Measurements from ENCODE around the gene ARMC8.

Gene ARMC8

GRCh38 chr3:138297876-138298275 lies 110.8 kb downstream of the ARMC8 start:
- in situ Hi-C loops (cut with HindIII; ENCODE audit: low sequenced_read_pairs) = no loop called here

- in situ Hi-C loops (cut with HindIII; ENCODE audit: low sequenced_read_pairs) = no loop called here
These were observed 113.5 kb downstream of the ARMC8 start for GRCh38 chr3:138300647-138301046.

- in situ Hi-C loops (cut with HindIII; ENCODE audit: low sequenced_read_pairs) = no loop called here
These were observed 116.4 kb downstream of the ARMC8 start for GRCh38 chr3:138303474-138303873.

GRCh38 chr3:138307899-138308298 lies 120.8 kb downstream of the ARMC8 start:
- in situ Hi-C loops (cut with HindIII; ENCODE audit: low sequenced_read_pairs) = no loop called here

GRCh38 chr3:138308783-138309182 lies 121.7 kb downstream of the ARMC8 start:
- in situ Hi-C loops (cut with HindIII; ENCODE audit: low sequenced_read_pairs) = no loop called here

- in situ Hi-C loops (cut with HindIII; ENCODE audit: low sequenced_read_pairs) = no loop called here
These were observed 123.4 kb downstream of the ARMC8 start for GRCh38 chr3:138310494-138310893.

GRCh38 chr3:138314751-138315150 lies 127.7 kb downstream of the ARMC8 start:
- in situ Hi-C loops (cut with HindIII; ENCODE audit: low sequenced_read_pairs) = no loop called here

- in situ Hi-C loops (cut with HindIII; ENCODE audit: low sequenced_read_pairs) = no loop called here
These were observed 130.6 kb downstream of the ARMC8 start for GRCh38 chr3:138317687-138318086.

- in situ Hi-C loops (cut with HindIII; ENCODE audit: low sequenced_read_pairs) = no loop called here
These were observed 136.9 kb downstream of the ARMC8 start for GRCh38 chr3:138323971-138324370.

- in situ Hi-C loops (cut with HindIII; ENCODE audit: low sequenced_read_pairs) = no loop called here
These were observed 138.9 kb downstream of the ARMC8 start for GRCh38 chr3:138325990-138326389.

GRCh38 chr3:138326866-138327595 lies 139.9 kb downstream of the ARMC8 start:
- in situ Hi-C loops (cut with HindIII; ENCODE audit: low sequenced_read_pairs) = no loop called here

- in situ Hi-C loops (cut with HindIII; ENCODE audit: low sequenced_read_pairs) = no loop called here
These were observed 140.7 kb downstream of the ARMC8 start for GRCh38 chr3:138327831-138328230.

- in situ Hi-C loops (cut with HindIII; ENCODE audit: low sequenced_read_pairs) = no loop called here
These were observed 141.2 kb downstream of the ARMC8 start for GRCh38 chr3:138328341-138328740.

GRCh38 chr3:138329127-138329983 lies 142.3 kb downstream of the ARMC8 start, which contains the start of gene NME9:
TSS of gene NME9 (minus strand) at chr3:138329851. CDS start at chr3:138329335, 516 bp downstream.
- in situ Hi-C loops (cut with HindIII; ENCODE audit: low sequenced_read_pairs) = no loop called here

GRCh38 chr3:138329984-138330293 lies 142.8 kb downstream of the ARMC8 start:
- in situ Hi-C loops (cut with HindIII; ENCODE audit: low sequenced_read_pairs) = no loop called here

- in situ Hi-C loops (cut with HindIII; ENCODE audit: low sequenced_read_pairs) = no loop called here
These were observed 144.2 kb downstream of the ARMC8 start for GRCh38 chr3:138331143-138331894.

GRCh38 chr3:138332472-138333073 lies 145.5 kb downstream of the ARMC8 start:
- in situ Hi-C loops (cut with HindIII; ENCODE audit: low sequenced_read_pairs) = no loop called here

- in situ Hi-C loops (cut with HindIII; ENCODE audit: low sequenced_read_pairs) = no loop called here
These were observed 147.5 kb downstream of the ARMC8 start for GRCh38 chr3:138334608-138335007.

GRCh38 chr3:138336454-138336999 lies 149.4 kb downstream of the ARMC8 start:
- in situ Hi-C loops (cut with HindIII; ENCODE audit: low sequenced_read_pairs) = no loop called here

- in situ Hi-C loops (cut with HindIII; ENCODE audit: low sequenced_read_pairs) = no loop called here
These were observed 151.1 kb downstream of the ARMC8 start for GRCh38 chr3:138338244-138338643.

- in situ Hi-C loops (cut with HindIII; ENCODE audit: low sequenced_read_pairs) = no loop called here
These were observed 151.7 kb downstream of the ARMC8 start for GRCh38 chr3:138338811-138339210.
